HEK293T (cell line): Measurements from ENCODE around the gene ROR1.

Experiments used
- FOXA1 ChIP-seq: fragments of 450-650 bp; IDR thresholded peaks from 2 replicates; pipeline ENCODE4 v1.6.1; 2016; ENCODE audit warnings: mild to moderate bottlenecking
- FOXK2 ChIP-seq: fragments of 450-650 bp; IDR thresholded peaks from 2 replicates; pipeline ENCODE4 v1.6.1; 2016; ENCODE audit warnings: mild to moderate bottlenecking
- HDGF ChIP-seq: fragments of 450-650 bp; IDR thresholded peaks from 2 replicates; pipeline ENCODE4 v1.6.1; 2017; ENCODE audit warnings: antibody characterized with exemption, borderline replicate concordance
- SUZ12 ChIP-seq: fragments of 450-650 bp; IDR thresholded peaks from 2 replicates; pipeline ENCODE4 v1.6.1; 2016; ENCODE audit warnings: mild to moderate bottlenecking

GRCh38 chr1:63873751-63874150, 99.9 kb downstream of the ROR1 start:
- no peak for TF ChIP-seq FOXK2
- TF ChIP-seq SUZ12, result no peak
- TF ChIP-seq FOXA1, result no peak
- TF ChIP-seq HDGF, result no peak
